Chondrocyte (in vitro differentiated cells): ENCODE results near the gene SRCAP. TPM values are rescaled to one million over a fixed set of nuclear protein-coding genes. Genes with fewer than 3 reads are reported as not detected.
A peak's percentile ranks its signal among the peaks of the same experiment; 100 is the strongest.

Source experiments
- DNase-seq: peaks from one replicate; pipeline ENCODE4 v3.0.0; 2021; ENCODE audit warnings: mixed read lengths, low spot score
- H3K27ac Mint-ChIP-seq: one replicate; pipeline ENCODE4 v1.8.0; 2021; ENCODE audit warnings: mild to moderate bottlenecking, moderate library complexity, mixed read lengths; ENCODE audit not compliant: unreplicated experiment
- H3K27me3 Mint-ChIP-seq: 2 replicates; pipeline ENCODE4 v1.8.0; 2021; ENCODE audit warnings: low read depth, mixed read lengths
- H3K36me3 Mint-ChIP-seq: 2 replicates; pipeline ENCODE4 v1.8.0; 2021; ENCODE audit warnings: low read depth, mixed read lengths
- H3K4me1 Mint-ChIP-seq: 2 replicates; pipeline ENCODE4 v1.8.0; 2021; ENCODE audit warnings: low read depth, mild to moderate bottlenecking, mixed read lengths
- H3K4me3 Mint-ChIP-seq: one replicate; pipeline ENCODE4 v1.8.0; 2021; ENCODE audit warnings: mild to moderate bottlenecking, moderate library complexity, mixed read lengths; ENCODE audit not compliant: unreplicated experiment
- H3K9me3 Mint-ChIP-seq: 2 replicates; pipeline ENCODE4 v1.8.0; 2021; ENCODE audit warnings: low read depth, mixed read lengths
- long read RNA-seq: library from polyadenylated mRNA; stranded (forward); transcript quantifications from one replicate; pipeline ENCODE4 v2.0.0, GENCODE V29; 2021
- total RNA-seq: library from RNA; stranded (reverse); gene quantifications from 3 replicates; pipeline ENCODE4 v1.2.1, GENCODE V29; 2021
- TF ChIP-seq, protein P1 (sequence below): fragments of 200-600 bp; sonication (generic); IDR thresholded peaks from 2 replicates; pipeline ENCODE4 v1.5.0; 2021; ENCODE audit warnings: antibody characterized with exemption, mild to moderate bottlenecking, moderate library complexity

The SRCAP gene
- 49.2 to 63.9 TPM (median 52.5 TPM) in 3 replicates for total RNA-seq
- long read RNA-seq, partial matches to known transcripts = 1 of 2 reads
- long read RNA-seq, other reads (novel, unspliced or antisense) = 1 of 2 reads

GRCh38 chr16:30698816-30699614, at the start of gene SRCAP:
Gene SRCAP, plus strand, starts transcription at chr16:30699171. Its CDS starts 1,654 bp downstream, at chr16:30700825.
- Mint-ChIP-seq H3K27me3 (no peaks in the 10 kb centered on the region), H3K4me3 (peak within 1 kb of the TSS; percentile 88), H3K9me3 (no peaks in the 10 kb centered on the region), H3K4me1 (peaks cover 23% of the 10 kb centered on the region), H3K36me3 (peaks cover 9% of the 10 kb centered on the region), H3K27ac (peak within 1 kb of the TSS; percentile 100)
- TF ChIP-seq, protein P1, sequence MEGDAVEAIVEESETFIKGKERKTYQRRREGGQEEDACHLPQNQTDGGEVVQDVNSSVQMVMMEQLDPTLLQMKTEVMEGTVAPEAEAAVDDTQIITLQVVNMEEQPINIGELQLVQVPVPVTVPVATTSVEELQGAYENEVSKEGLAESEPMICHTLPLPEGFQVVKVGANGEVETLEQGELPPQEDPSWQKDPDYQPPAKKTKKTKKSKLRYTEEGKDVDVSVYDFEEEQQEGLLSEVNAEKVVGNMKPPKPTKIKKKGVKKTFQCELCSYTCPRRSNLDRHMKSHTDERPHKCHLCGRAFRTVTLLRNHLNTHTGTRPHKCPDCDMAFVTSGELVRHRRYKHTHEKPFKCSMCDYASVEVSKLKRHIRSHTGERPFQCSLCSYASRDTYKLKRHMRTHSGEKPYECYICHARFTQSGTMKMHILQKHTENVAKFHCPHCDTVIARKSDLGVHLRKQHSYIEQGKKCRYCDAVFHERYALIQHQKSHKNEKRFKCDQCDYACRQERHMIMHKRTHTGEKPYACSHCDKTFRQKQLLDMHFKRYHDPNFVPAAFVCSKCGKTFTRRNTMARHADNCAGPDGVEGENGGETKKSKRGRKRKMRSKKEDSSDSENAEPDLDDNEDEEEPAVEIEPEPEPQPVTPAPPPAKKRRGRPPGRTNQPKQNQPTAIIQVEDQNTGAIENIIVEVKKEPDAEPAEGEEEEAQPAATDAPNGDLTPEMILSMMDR = no peak
- DNase-seq = no peak

GRCh38 chr16:30649725-30650368, 49.1 kb upstream of the SRCAP start:
- no peak for DNase-seq
- Mint-ChIP-seq H3K4me1 (peaks cover 20% of the 10 kb centered on the region), H3K4me3 (peak overlapping the region; percentile 89), H3K9me3 (no peaks in the 10 kb centered on the region), H3K36me3 (peaks cover 3% of the 10 kb centered on the region), H3K27me3 (no peaks in the 10 kb centered on the region), H3K27ac (peak overlapping the region; percentile 90)
- TF ChIP-seq, protein P1 = no peak

DNA sequence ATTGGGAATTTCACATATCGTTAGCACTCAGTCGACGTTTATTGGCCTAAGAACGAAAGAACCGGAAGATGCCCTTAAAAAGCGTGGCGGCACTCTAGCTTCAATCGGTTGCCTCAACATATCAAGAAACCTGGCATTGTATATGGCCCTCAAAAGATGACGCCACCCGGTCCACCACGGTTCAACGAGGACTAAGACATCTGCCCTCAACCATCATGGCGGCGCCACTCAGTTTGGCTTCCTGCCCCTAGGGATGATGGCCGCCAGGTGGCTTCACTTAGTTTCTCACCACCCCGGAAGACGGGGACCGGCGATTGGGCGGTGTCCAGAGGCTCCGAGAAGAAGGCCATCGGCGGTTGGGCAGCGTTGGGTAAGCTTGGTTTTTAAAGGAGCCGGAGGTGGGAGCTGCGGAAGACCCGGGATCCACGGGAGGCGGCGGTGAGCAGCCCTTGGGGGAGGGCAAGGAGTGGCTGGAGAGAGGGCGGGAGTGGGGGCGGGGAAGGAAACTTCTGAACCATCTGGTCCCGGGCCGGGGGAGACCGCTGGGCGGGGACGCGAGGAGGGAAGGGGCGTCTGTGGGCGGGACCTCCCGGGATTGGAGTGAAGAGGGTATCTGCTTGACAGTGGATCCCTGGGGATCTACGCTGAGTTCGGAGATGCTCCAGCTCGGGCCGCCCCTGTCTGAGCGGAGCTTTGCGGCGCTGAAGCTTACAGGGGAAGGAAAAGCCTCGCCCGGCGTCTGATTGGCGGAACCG, 48.4 kb upstream of the SRCAP start, which contains the start of gene PRR14:
Gene PRR14 (plus strand): TSS at position 592 of the 755 bp plus-strand sequence. CDS start 686 bp downstream, outside the sequence.
- Mint-ChIP-seq H3K4me3 (peak within 1 kb of the TSS; percentile 89), H3K9me3 (no peaks in the 10 kb centered on the region), H3K36me3 (peaks cover 6% of the 10 kb centered on the region), H3K4me1 (peaks cover 20% of the 10 kb centered on the region), H3K27me3 (no peaks in the 10 kb centered on the region), H3K27ac (peak within 1 kb of the TSS; percentile 90)
- TF ChIP-seq, protein P1 = no peak
- DNase-seq = peak; percentile 100

GRCh38 chr16:30651124-30652004, 47.6 kb upstream of the SRCAP start:
- peak; percentile 92 for DNase-seq
- no peaks in the 10 kb centered on the region for H3K9me3 Mint-ChIP-seq

More at GRCh38 chr16:30651124-30652004, 47.6 kb upstream of the SRCAP start:
- Mint-ChIP-seq H3K27ac (peak overlapping the region; percentile 90), H3K36me3 (peaks cover 8% of the 10 kb centered on the region), H3K4me3 (peak overlapping the region; percentile 89), H3K4me1 (peaks cover 22% of the 10 kb centered on the region), H3K27me3 (no peaks in the 10 kb centered on the region)
- TF ChIP-seq, protein P1 = peak; percentile 87
